ENCODE data around the gene RHBDL1.

- TF ChIP-seq CTCF (conservative IDR thresholded peaks at IDR 0.05; ENCODE audit: low read depth, low read length) = no peak
- no peak for TF ChIP-seq EZH2 (IDR thresholded peaks at IDR 0.05; ENCODE audit: borderline replicate concordance, low read depth, low read length, poor library complexity, severe bottlenecking)
These were observed 48.9 kb downstream of the RHBDL1 start for GRCh38 chr16:724188-725040.
